Endodermal cell (in vitro differentiated cells): ENCODE results near the gene OLFML2A. TPM values are rescaled to one million over a fixed set of nuclear protein-coding genes. Genes with fewer than 3 reads are reported as not detected.

Experiments
- DNase-seq: peaks from one replicate; pipeline ENCODE4 v3.0.0-alpha.2; 2017
- H3K27ac ChIP-seq: 2 replicates; pipeline ENCODE4 v1.5.1; 2013; ENCODE audit warnings: mild to moderate bottlenecking, low read depth, low read length, moderate library complexity
- H3K27me3 ChIP-seq: 2 replicates; pipeline ENCODE4 v1.6.1; 2013; ENCODE audit warnings: mild to moderate bottlenecking, low read length, moderate library complexity; ENCODE audit not compliant: insufficient read depth, control insufficient read depth, poor library complexity, severe bottlenecking
- H3K36me3 ChIP-seq: 2 replicates; pipeline ENCODE4 v1.7.0; 2013; ENCODE audit warnings: mild to moderate bottlenecking, low read length, moderate library complexity; ENCODE audit not compliant: control insufficient read depth, insufficient read depth
- H3K4me1 ChIP-seq: one replicate; pipeline ENCODE4 v1.7.0; 2013; ENCODE audit warnings: low read length; ENCODE audit not compliant: control insufficient read depth, insufficient read depth
- H3K4me3 ChIP-seq: 2 replicates; pipeline ENCODE4 v1.5.1; 2013; ENCODE audit warnings: mild to moderate bottlenecking, low read length, moderate library complexity
- H3K9ac ChIP-seq: 2 replicates; pipeline ENCODE4 v1.6.1; 2013; ENCODE audit warnings: mild to moderate bottlenecking, low read length, moderate library complexity; ENCODE audit not compliant: poor library complexity, severe bottlenecking; ENCODE audit errors: extremely low read depth
- H3K9me3 ChIP-seq: 2 replicates; pipeline ENCODE4 v1.6.1; 2013; ENCODE audit warnings: mild to moderate bottlenecking, low read length, moderate library complexity; ENCODE audit not compliant: control insufficient read depth
- H3K27ac Mint-ChIP-seq: 2 replicates; pipeline ENCODE4 v1.8.0; 2020; ENCODE audit warnings: mixed read lengths
- H3K27me3 Mint-ChIP-seq: 2 replicates; pipeline ENCODE4 v1.8.0; 2021; ENCODE audit warnings: mild to moderate bottlenecking, mixed read lengths; ENCODE audit not compliant: insufficient read depth
- H3K36me3 Mint-ChIP-seq: 2 replicates; pipeline ENCODE4 v1.8.0; 2020; ENCODE audit warnings: low read depth, mixed read lengths
- H3K4me1 Mint-ChIP-seq: 2 replicates; pipeline ENCODE4 v1.8.0; 2020; ENCODE audit warnings: mixed read lengths
- H3K4me3 Mint-ChIP-seq: 2 replicates; pipeline ENCODE4 v1.8.0; 2020; ENCODE audit warnings: mild to moderate bottlenecking, moderate library complexity, mixed read lengths
- H3K9me3 Mint-ChIP-seq: 2 replicates; pipeline ENCODE4 v1.8.0; 2020; ENCODE audit warnings: mild to moderate bottlenecking, mixed read lengths
- CTCF ChIP-seq: fragments of 200-600 bp; sonication (generic); conservative IDR thresholded peaks from 2 replicates; pipeline ENCODE4 v1.5.0; 2021; ENCODE audit warnings: antibody characterized with exemption, mild to moderate bottlenecking
- WGBS, 2 experiments: methylation state at CpG; one replicate each; pipeline versions ENCODE4 v1.1.5 to v1.1.7; 2013; ENCODE audit warnings: missing lambda C conversion rate in 2 of 2, mixed read lengths in 1 of 2; ENCODE audit not compliant: insufficient coverage in 1 of 2, insufficient read length in 1 of 2; 5-methylcytosine and 5-hydroxymethylcytosine counted together
- total RNA-seq, 2 donors: library from RNA; stranded (reverse); fragmentation: NEBNext Ultra II Directional in 1 of 2; extraction: Animal tissue kit (Norgen Biotek cat#: 25700) in 1 of 2; gene quantifications; 2 replicates in 1 of 2; 3 replicates in 1 of 2; pipeline ENCODE4 v1.2.1, GENCODE V29; 2021

Gene OLFML2A
- total RNA-seq, 2 donors from 2014 or later: 28.1 to 31.2 TPM

DNA sequence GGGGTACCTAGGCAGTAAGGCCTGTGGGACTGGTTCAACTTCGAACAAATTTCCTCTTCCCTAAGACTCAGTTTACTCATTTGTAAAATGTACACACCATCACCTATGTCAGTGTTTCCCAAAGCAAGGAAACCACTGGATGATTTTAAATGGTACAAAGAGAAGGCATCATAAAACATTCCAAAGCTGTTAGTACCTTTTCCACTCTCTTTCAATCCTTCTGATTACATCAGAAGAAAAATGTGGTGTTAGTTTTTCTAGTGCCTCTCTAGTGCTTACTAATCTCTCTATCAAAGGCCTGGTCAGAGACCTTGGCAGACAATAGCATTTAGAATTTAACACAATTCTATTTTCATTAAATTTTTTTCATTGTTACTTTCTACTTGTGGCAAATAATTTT, 24.0 kb upstream of the OLFML2A start:
- Histone ChIP-seq H3K36me3 (no peaks in the 10 kb centered on the region), H3K4me1 (peaks cover 18% of the 10 kb centered on the region), H3K9me3 (no peaks in the 10 kb centered on the region), H3K4me3 (no peak overlapping the region), H3K27ac (no peak overlapping the region), H3K9ac (no peak overlapping the region), H3K27me3 (no peaks in the 10 kb centered on the region)
- Mint-ChIP-seq H3K27ac (no peak overlapping the region), H3K4me3 (no peak overlapping the region), H3K27me3 (no peaks in the 10 kb centered on the region), H3K4me1 (peaks cover 41% of the 10 kb centered on the region), H3K36me3 (no peaks in the 10 kb centered on the region), H3K9me3 (no peaks in the 10 kb centered on the region)
- 90% methylated on average over 1 of the region's 1 CpG; no CpG with 5 or more reads in 1 of the 2 experiments for WGBS, 2 experiments
- TF ChIP-seq CTCF: no peak
- no peak for DNase-seq

- peaks cover 54% of the 10 kb centered on the region for H3K4me1 Mint-ChIP-seq
- no peak overlapping the region for H3K4me3 Mint-ChIP-seq
- Histone ChIP-seq H3K9ac (no peak overlapping the region), H3K4me3 (no peak overlapping the region), H3K27ac (no peak overlapping the region), H3K36me3 (no peaks in the 10 kb centered on the region), H3K4me1 (peaks cover 21% of the 10 kb centered on the region), H3K9me3 (no peaks in the 10 kb centered on the region), H3K27me3 (no peaks in the 10 kb centered on the region)
- H3K9me3 Mint-ChIP-seq: no peaks in the 10 kb centered on the region
- peak; percentile 74 for TF ChIP-seq CTCF
- H3K36me3 Mint-ChIP-seq: no peaks in the 10 kb centered on the region
- DNase-seq: no peak
- no peak overlapping the region for H3K27ac Mint-ChIP-seq
- 23 to 32% methylated on average over 4 of the region's 4 CpGs for WGBS, 2 experiments
- H3K27me3 Mint-ChIP-seq: no peaks in the 10 kb centered on the region
Observed at GRCh38 chr9:124754289-124754688, 22.6 kb upstream of the OLFML2A start.

- no peaks in the 10 kb centered on the region for H3K27me3 Mint-ChIP-seq
- no peak overlapping the region for H3K27ac Mint-ChIP-seq
- no peak for DNase-seq
- no peaks in the 10 kb centered on the region for H3K9me3 Mint-ChIP-seq
- WGBS, 2 experiments: 46 to 52% methylated on average over 3 of the region's 3 CpGs
- no peaks in the 10 kb centered on the region for H3K36me3 Mint-ChIP-seq
- H3K27me3 ChIP-seq: no peaks in the 10 kb centered on the region
- peaks cover 61% of the 10 kb centered on the region for H3K4me1 Mint-ChIP-seq
- H3K4me1 ChIP-seq: peaks cover 21% of the 10 kb centered on the region
- no peaks in the 10 kb centered on the region for H3K9me3 ChIP-seq
- TF ChIP-seq CTCF: no peak
- no peak overlapping the region for H3K4me3 ChIP-seq
- no peaks in the 10 kb centered on the region for H3K36me3 ChIP-seq
- H3K9ac ChIP-seq: no peak overlapping the region
- H3K27ac ChIP-seq: peak overlapping the region; percentile 1
- H3K4me3 Mint-ChIP-seq: no peak overlapping the region
Observed at GRCh38 chr9:124755061-124755460, 21.9 kb upstream of the OLFML2A start.
